Measurements from ENCODE around the gene LCE3C. TPM values are rescaled to one million over a fixed set of nuclear protein-coding genes. Genes with fewer than 3 reads are reported as not detected.

The LCE3C gene
- total RNA-seq, 1 experiment from 2014 or later, result not detected

- Histone ChIP-seq H3K9ac (ENCODE audit: extremely low read depth, insufficient read length, low read length) (no peak overlapping the region), H3K56ac (ENCODE audit: insufficient read length, low read depth, low read length) (no peak overlapping the region), H2BK5ac (ENCODE audit: insufficient read length, low read length) (no peak overlapping the region), H2BK12ac (ENCODE audit: insufficient read length, low read depth, low read length) (no peak overlapping the region), H3K18ac (ENCODE audit: insufficient read length, low read depth, low read length) (no peak overlapping the region), H3K27ac (ENCODE audit: insufficient read length, low read depth, low read length) (no peak overlapping the region), H3K9me3 (ENCODE audit: control insufficient read depth, low read depth, low read length) (peaks cover 36% of the 10 kb centered on the region), H4K5ac (ENCODE audit: insufficient read length, low read depth, low read length) (no peak overlapping the region), H3K79me1 (ENCODE audit: insufficient read depth, low read depth, low read length, poor library complexity, severe bottlenecking) (no peaks in the 10 kb centered on the region), H3K4me1 (ENCODE audit: insufficient read depth, low read length) (no peaks in the 10 kb centered on the region), H2AK5ac (ENCODE audit: insufficient read length, low read length) (no peak overlapping the region), H3T11ph (ENCODE audit: low read length) (no peak overlapping the region), H3K4me2 (ENCODE audit: insufficient read depth, insufficient read length, low read length) (no peak overlapping the region), H3K27me3 (ENCODE audit: insufficient read depth, low read length) (no peaks in the 10 kb centered on the region), H2AFZ (ENCODE audit: low read length) (no peak overlapping the region), H3K23ac (ENCODE audit: insufficient read length, low read depth, low read length) (no peak overlapping the region), H3K14ac (ENCODE audit: insufficient read depth, low read length) (no peak overlapping the region), H3K79me2 (ENCODE audit: insufficient read depth, low read length) (no peaks in the 10 kb centered on the region), H3K23me2 (ENCODE audit: insufficient read length, low read depth, low read length, poor library complexity, severe bottlenecking) (no peaks in the 10 kb centered on the region), H2BK15ac (ENCODE audit: low read depth, low read length) (no peak overlapping the region), H4K8ac (replicated peaks; ENCODE audit: insufficient read length, low read depth, low read length) (no peak overlapping the region), H2BK20ac (ENCODE audit: low read depth, low read length, poor library complexity, severe bottlenecking) (no peak overlapping the region), H4K20me1 (ENCODE audit: control insufficient read depth, insufficient read depth, insufficient read length) (no peaks in the 10 kb centered on the region), H4K91ac (ENCODE audit: insufficient read length, low read depth, low read length) (no peak overlapping the region), H3K4ac (ENCODE audit: low read depth, low read length) (no peak overlapping the region), H2BK120ac (ENCODE audit: low read depth, low read length, poor library complexity, severe bottlenecking) (no peak overlapping the region)
- no peak overlapping the region for H3K4me3 Mint-ChIP-seq
- no CpG with 5 or more reads among the region's 2 CpGs for WGBS (ENCODE audit: extremely low coverage, insufficient read length, low lambda C conversion rate)
- H3K36me3 Mint-ChIP-seq (ENCODE audit: insufficient read depth in 1 of 3, low read depth in 3 of 3), result peaks cover 0 to 2% (median 1%) of the 10 kb centered on the region in 3 experiments; a peak in 3 of 7 replicates
- TF ChIP-seq, protein P1, sequence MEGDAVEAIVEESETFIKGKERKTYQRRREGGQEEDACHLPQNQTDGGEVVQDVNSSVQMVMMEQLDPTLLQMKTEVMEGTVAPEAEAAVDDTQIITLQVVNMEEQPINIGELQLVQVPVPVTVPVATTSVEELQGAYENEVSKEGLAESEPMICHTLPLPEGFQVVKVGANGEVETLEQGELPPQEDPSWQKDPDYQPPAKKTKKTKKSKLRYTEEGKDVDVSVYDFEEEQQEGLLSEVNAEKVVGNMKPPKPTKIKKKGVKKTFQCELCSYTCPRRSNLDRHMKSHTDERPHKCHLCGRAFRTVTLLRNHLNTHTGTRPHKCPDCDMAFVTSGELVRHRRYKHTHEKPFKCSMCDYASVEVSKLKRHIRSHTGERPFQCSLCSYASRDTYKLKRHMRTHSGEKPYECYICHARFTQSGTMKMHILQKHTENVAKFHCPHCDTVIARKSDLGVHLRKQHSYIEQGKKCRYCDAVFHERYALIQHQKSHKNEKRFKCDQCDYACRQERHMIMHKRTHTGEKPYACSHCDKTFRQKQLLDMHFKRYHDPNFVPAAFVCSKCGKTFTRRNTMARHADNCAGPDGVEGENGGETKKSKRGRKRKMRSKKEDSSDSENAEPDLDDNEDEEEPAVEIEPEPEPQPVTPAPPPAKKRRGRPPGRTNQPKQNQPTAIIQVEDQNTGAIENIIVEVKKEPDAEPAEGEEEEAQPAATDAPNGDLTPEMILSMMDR (conservative IDR thresholded peaks at IDR 0.05), result no peak
- H3K27me3 Mint-ChIP-seq (ENCODE audit: low read depth), result no peaks in the 10 kb centered on the region; the same call in 1 of the 2 replicates
- no peaks in the 10 kb centered on the region for H3K4me1 Mint-ChIP-seq
- no peak for DNase-seq
- peaks cover 68 to 75% of the 10 kb centered on the region in 2 experiments for H3K9me3 Mint-ChIP-seq
- no peak overlapping the region for H3K27ac Mint-ChIP-seq
Observed at GRCh38 chr1:152596986-152597385, 3.0 kb upstream of the LCE3C start.
